LNCaP clone FGC (cell line): Measurements from ENCODE around the gene NDUFA8.

Source experiments
- DNase-seq: peaks from one replicate; pipeline ENCODE4 v3.0.0-alpha.2; 2011; ENCODE audit warnings: low read depth
- H3K4me3 ChIP-seq: 2 replicates; pipeline ENCODE4 v1.5.1; 2011; ENCODE audit warnings: mild to moderate bottlenecking, low read depth, low read length, control low read depth
- CTCF ChIP-seq: IDR thresholded peaks from 2 replicates; pipeline ENCODE4 v1.5.1; 2012; ENCODE audit warnings: mild to moderate bottlenecking; ENCODE audit not compliant: control insufficient read depth, insufficient read depth; ENCODE audit errors: extremely low read depth

The NDUFA8 gene

DNA sequence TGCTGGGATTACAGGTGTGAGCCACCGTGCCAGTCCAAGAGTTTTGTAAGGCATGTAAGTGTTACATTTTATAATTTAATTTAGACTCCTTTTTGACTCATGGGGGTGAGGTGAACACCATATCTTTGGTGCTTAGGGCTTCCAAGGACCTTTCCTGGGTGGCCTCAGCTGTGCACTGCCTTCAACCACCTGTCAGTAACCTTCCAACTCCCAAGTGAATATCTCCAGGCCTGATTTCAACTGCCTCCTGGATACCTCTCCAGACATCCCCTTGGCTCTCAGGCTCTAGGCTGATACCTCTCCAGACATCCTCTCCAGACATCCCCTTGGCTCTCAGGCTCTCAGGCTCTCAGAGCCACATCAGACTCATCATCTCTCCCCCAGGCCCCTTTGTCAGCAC, 35.5 kb downstream of the NDUFA8 start:
- no peak for DNase-seq
- TF ChIP-seq CTCF = no peak
- H3K4me3 ChIP-seq = no peak overlapping the region

- TF ChIP-seq CTCF = peak; percentile 100
- H3K4me3 ChIP-seq = no peak overlapping the region
- peak; percentile 18 for DNase-seq
Observed at GRCh38 chr9:122122903-122123632, 36.5 kb downstream of the NDUFA8 start.

- no peak overlapping the region for H3K4me3 ChIP-seq
- no peak for TF ChIP-seq CTCF
- DNase-seq = no peak
Observed at GRCh38 chr9:122122468-122122867, 37.1 kb downstream of the NDUFA8 start.

- TF ChIP-seq CTCF = no peak
- no peak overlapping the region for H3K4me3 ChIP-seq
- DNase-seq = no peak
Observed at GRCh38 chr9:122121931-122122330, 37.6 kb downstream of the NDUFA8 start.

DNA sequence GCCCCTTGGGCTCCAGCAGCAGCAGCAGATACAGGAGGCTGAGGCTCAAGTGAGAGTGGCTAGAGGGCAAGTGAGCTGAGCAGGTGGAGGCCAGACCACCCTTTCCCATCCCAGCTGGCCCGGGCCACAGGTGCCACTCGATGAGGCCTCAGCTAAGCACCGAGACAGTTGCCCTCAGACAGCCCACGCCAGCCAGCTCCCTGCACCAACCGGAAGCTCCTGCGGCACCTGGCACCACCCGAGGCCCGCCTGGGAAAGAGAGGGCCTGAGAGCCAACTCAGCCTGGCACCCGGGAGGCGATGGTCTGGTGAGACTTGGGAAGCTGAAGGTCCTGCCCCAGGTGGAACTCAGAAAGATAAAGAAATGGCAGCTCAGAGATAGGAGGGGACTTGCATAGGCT, 38.2 kb downstream of the NDUFA8 start:
- no peak overlapping the region for H3K4me3 ChIP-seq
- no peak for TF ChIP-seq CTCF
- DNase-seq = no peak

- no peak for TF ChIP-seq CTCF
- no peak for DNase-seq
- H3K4me3 ChIP-seq = no peak overlapping the region
Observed at GRCh38 chr9:122120316-122121071, 39.1 kb downstream of the NDUFA8 start.
